Activated CD4-positive, CD25-positive, alpha-beta regulatory T cell treated with anti-CD3 and anti-CD28 coated beads, Interleukin-2, amount 50 U/mL, for 16 hours (primary cell): ENCODE measurements around the gene NEU4.
"Not testable (repeated sequence)": the region's sequence is repeated elsewhere in the genome, so short reads cannot be mapped to it uniquely, and the experiment has no call there.

Experiments
- DNase-seq: peaks from one replicate; pipeline ENCODE4 v3.0.0-alpha.2; 2020; ENCODE audit warnings: low read depth, low spot score

Gene NEU4

GRCh38 chr2:241799522-241800197 lies 9.3 kb upstream of the NEU4 start:
- no peak for DNase-seq

GRCh38 chr2:241800198-241800903 lies 8.6 kb upstream of the NEU4 start:
- DNase-seq, result not testable (repeated sequence)

GRCh38 chr2:241801611-241802420 lies 7.2 kb upstream of the NEU4 start:
- DNase-seq, result no peak

- DNase-seq, result no peak
Measured at GRCh38 chr2:241802421-241803318, 6.3 kb upstream of the NEU4 start.

- no peak for DNase-seq
Measured at GRCh38 chr2:241803387-241804325, 5.3 kb upstream of the NEU4 start.

GRCh38 chr2:241804326-241805229 lies 4.4 kb upstream of the NEU4 start:
- no peak for DNase-seq

GRCh38 chr2:241806217-241806616 lies 2.8 kb upstream of the NEU4 start:
- DNase-seq, result not testable (repeated sequence)

GRCh38 chr2:241808051-241808720 lies 807 bp upstream of the NEU4 start:
- DNase-seq, result no peak

GRCh38 chr2:241809383-241810306 lies 652 bp downstream of the NEU4 start:
- DNase-seq, result no peak

GRCh38 chr2:241810307-241811200 lies 1.6 kb downstream of the NEU4 start:
- no peak for DNase-seq

GRCh38 chr2:241811201-241811951 lies 2.4 kb downstream of the NEU4 start:
- no peak for DNase-seq

GRCh38 chr2:241811952-241812729 lies 3.1 kb downstream of the NEU4 start:
- no peak for DNase-seq

- DNase-seq, result no peak
Measured at GRCh38 chr2:241812730-241813643, 4.0 kb downstream of the NEU4 start.
